Middle frontal gyrus (tissue), 1 donor: ENCODE data around the gene KIAA1671.
"Not testable (repeated sequence)": the region's sequence is repeated elsewhere in the genome, so short reads cannot be mapped to it uniquely, and the experiment has no call there.

Experiments
- DNase-seq: peaks from one replicate; pipeline ENCODE4 v3.0.0-alpha.2; 2015; ENCODE audit warnings: low spot score; ENCODE audit errors: extremely low spot score

Gene KIAA1671

GRCh38 chr22:24951942-24952836 is at the start of gene KIAA1671:
Gene KIAA1671, plus strand, starts transcription at chr22:24952716. Its CDS starts 75,284 bp downstream, at chr22:25028000.
- peak; percentile 74 for DNase-seq

- DNase-seq: no peak
These were observed 46.6 kb upstream of the KIAA1671 start for GRCh38 chr22:24905909-24906308.

GRCh38 chr22:24907101-24907500 is 45.4 kb upstream of the KIAA1671 start:
- DNase-seq: not testable (repeated sequence)

GRCh38 chr22:24920029-24920428 is 32.5 kb upstream of the KIAA1671 start:
- DNase-seq: no peak

- no peak for DNase-seq
These were observed 26.7 kb upstream of the KIAA1671 start for GRCh38 chr22:24925586-24926427.

- no peak for DNase-seq
These were observed 26.1 kb upstream of the KIAA1671 start for GRCh38 chr22:24926428-24926725.

GRCh38 chr22:24926849-24927579 is 25.5 kb upstream of the KIAA1671 start:
- no peak for DNase-seq

- no peak for DNase-seq
These were observed 24.2 kb upstream of the KIAA1671 start for GRCh38 chr22:24928322-24928721.

GRCh38 chr22:24930678-24931077 is 21.8 kb upstream of the KIAA1671 start:
- no peak for DNase-seq

GRCh38 chr22:24935771-24936483 is 16.6 kb upstream of the KIAA1671 start:
- no peak for DNase-seq

- no peak for DNase-seq
These were observed 15.4 kb upstream of the KIAA1671 start for GRCh38 chr22:24937114-24937513.

GRCh38 chr22:24938741-24939341 is 13.7 kb upstream of the KIAA1671 start:
- DNase-seq: no peak

GRCh38 chr22:24942301-24942700 is 10.2 kb upstream of the KIAA1671 start:
- DNase-seq: no peak

GRCh38 chr22:24944217-24944937 is 8.1 kb upstream of the KIAA1671 start:
- no peak for DNase-seq

- no peak for DNase-seq
These were observed 7.1 kb upstream of the KIAA1671 start for GRCh38 chr22:24945430-24945829.

- no peak for DNase-seq
These were observed 5.1 kb upstream of the KIAA1671 start for GRCh38 chr22:24947383-24947782.

- no peak for DNase-seq
These were observed 4.6 kb upstream of the KIAA1671 start for GRCh38 chr22:24947881-24948280.

GRCh38 chr22:24948356-24949202 is 3.9 kb upstream of the KIAA1671 start:
- DNase-seq: no peak

GRCh38 chr22:24950272-24950902 is 2.1 kb upstream of the KIAA1671 start:
- no peak for DNase-seq
